GM23248 (cell line): ENCODE measurements around the gene SLC34A1. TPM values are rescaled to one million over a fixed set of nuclear protein-coding genes. Genes with fewer than 3 reads are reported as not detected.

Experiments
- DNase-seq: peaks from one replicate; pipeline ENCODE4 v3.0.0-alpha.2; 2015
- H2AFZ ChIP-seq: fragments of 200-600 bp; sonication (generic); 2 replicates; pipeline ENCODE4 v1.6.1; 2016; ENCODE audit warnings: antibody characterized with exemption
- H3F3A ChIP-seq: fragments of 200-600 bp; sonication (generic); 2 replicates; pipeline ENCODE4 v1.6.1; 2016; ENCODE audit warnings: mild to moderate bottlenecking, antibody characterized with exemption, mixed run types; ENCODE audit not compliant: insufficient read depth
- H3K27ac ChIP-seq: fragments of 200-600 bp; sonication (generic); 2 replicates; pipeline ENCODE4 v1.5.1; 2016; ENCODE audit warnings: mild to moderate bottlenecking
- H3K27me3 ChIP-seq: fragments of 200-600 bp; sonication (generic); replicated peaks from 2 replicates; pipeline ENCODE4 v1.6.1; 2016; ENCODE audit warnings: mild to moderate bottlenecking; ENCODE audit not compliant: insufficient read depth
- H3K36me3 ChIP-seq: fragments of 200-600 bp; sonication (generic); 2 replicates; pipeline ENCODE4 v1.6.1; 2016; ENCODE audit warnings: low read depth, mild to moderate bottlenecking
- H3K4me1 ChIP-seq: fragments of 200-600 bp; sonication (generic); 2 replicates; pipeline ENCODE4 v1.6.1; 2016; ENCODE audit warnings: mild to moderate bottlenecking; ENCODE audit not compliant: insufficient read depth
- H3K4me2 ChIP-seq: fragments of 200-600 bp; sonication (generic); one replicate; pipeline ENCODE4 v1.6.1; 2016; ENCODE audit warnings: mild to moderate bottlenecking; ENCODE audit not compliant: unreplicated experiment
- H3K4me3 ChIP-seq: fragments of 200-600 bp; sonication (generic); 2 replicates; pipeline ENCODE4 v1.5.1; 2016; ENCODE audit warnings: mild to moderate bottlenecking
- H3K79me2 ChIP-seq: fragments of 200-600 bp; sonication (generic); 2 replicates; pipeline ENCODE4 v1.6.1; 2016; ENCODE audit warnings: mild to moderate bottlenecking; ENCODE audit not compliant: insufficient read depth
- H3K9ac ChIP-seq: fragments of 200-600 bp; sonication (generic); 2 replicates; pipeline ENCODE4 v1.6.1; 2016; ENCODE audit warnings: mild to moderate bottlenecking
- H3K9me2 ChIP-seq: fragments of 200-600 bp; sonication (generic); 2 replicates; pipeline ENCODE4 v1.6.1; 2016; ENCODE audit warnings: mixed run types, mild to moderate bottlenecking, moderate library complexity; ENCODE audit not compliant: insufficient read depth
- H3K9me3 ChIP-seq: fragments of 200-600 bp; sonication (generic); one replicate; pipeline ENCODE4 v1.6.1; 2017; ENCODE audit warnings: low read depth
- H4K20me1 ChIP-seq: fragments of 200-600 bp; sonication (generic); 2 replicates; pipeline ENCODE4 v1.6.0; 2016; ENCODE audit not compliant: insufficient read depth
- EZH2 ChIP-seq: fragments of 200-600 bp; sonication (generic); IDR thresholded peaks from 2 replicates; pipeline ENCODE4 v1.6.1; 2018; ENCODE audit warnings: antibody characterized with exemption, mild to moderate bottlenecking; ENCODE audit not compliant: insufficient read depth, poor library complexity, severe bottlenecking
- EZH2phosphoT487 ChIP-seq: fragments of 200-600 bp; sonication (generic); IDR thresholded peaks from 2 replicates; pipeline ENCODE4 v1.6.1; 2018; ENCODE audit warnings: antibody characterized with exemption, moderate library complexity, mild to moderate bottlenecking, low read depth; ENCODE audit not compliant: insufficient read depth
- WGBS, 2 experiments: methylation state at CpG; one replicate each; pipeline ENCODE4 v1.1.6; 2015 to 2017; ENCODE audit warnings: low lambda C conversion rate in 2 of 2, low coverage in 1 of 2; ENCODE audit errors: missing lambda C conversion rate in 2 of 2; 5-methylcytosine and 5-hydroxymethylcytosine counted together
- in situ Hi-C: fragments of 300-500 bp; cut with MboI; formaldehyde crosslinking; loops from 2 replicates; pipeline ENCODE4 v1.15.0; 2020
- polyA plus RNA-seq: library from polyadenylated mRNA; unstranded; fragments of >200 nt; fragmentation: Nextera tagmentation; extraction: Ambion mirVana; gene quantifications from 2 replicates; pipeline ENCODE4 v1.2.1, GENCODE V29; 2016
- total RNA-seq: library from RNA; depleted of rRNA; stranded (reverse); fragments of >200 nt; shearing (Covaris generic); gene quantifications from 2 replicates; pipeline ENCODE4 v1.2.3, GENCODE V29; 2014

Gene SLC34A1
- total and polyA plus RNA-seq, 2 experiments from 2014 or later = not detected

DNA sequence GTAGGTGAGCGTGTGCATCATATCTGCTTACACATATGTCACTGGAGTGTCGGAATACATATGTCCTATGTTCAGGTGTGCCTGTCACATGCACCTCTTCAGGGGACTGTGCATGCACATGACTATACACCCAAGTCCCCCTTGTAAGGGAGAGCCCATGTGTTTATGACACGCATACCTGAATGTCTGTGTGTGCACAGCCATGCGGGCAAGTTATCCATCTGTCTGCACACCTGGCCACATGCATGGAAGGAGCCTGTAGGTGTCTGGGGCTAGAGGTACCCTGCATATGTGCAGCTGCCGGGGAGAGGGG lies 27.1 kb upstream of the SLC34A1 start:
- DNase-seq = no peak
- in situ Hi-C loops = no loop called here
- H3K4me3 ChIP-seq = no peak overlapping the region
- H3K9me2 ChIP-seq = no peaks in the 10 kb centered on the region
- no peaks in the 10 kb centered on the region for H3K4me1 ChIP-seq
- H3K9ac ChIP-seq = no peak overlapping the region
- no peaks in the 10 kb centered on the region for H4K20me1 ChIP-seq
- no peaks in the 10 kb centered on the region for H3K9me3 ChIP-seq
- H3K36me3 ChIP-seq = no peaks in the 10 kb centered on the region
- no peaks in the 10 kb centered on the region for H3K27me3 ChIP-seq
- TF ChIP-seq EZH2phosphoT487 (no peak), EZH2 (no peak)
- no peak overlapping the region for H3K4me2 ChIP-seq
- no peaks in the 10 kb centered on the region for H3F3A ChIP-seq
- no peak overlapping the region for H3K27ac ChIP-seq
- no peaks in the 10 kb centered on the region for H3K79me2 ChIP-seq
- 61 to 68% methylated on average over 5 of the region's 5 CpGs for WGBS, 2 experiments
- H2AFZ ChIP-seq = no peak overlapping the region

DNA sequence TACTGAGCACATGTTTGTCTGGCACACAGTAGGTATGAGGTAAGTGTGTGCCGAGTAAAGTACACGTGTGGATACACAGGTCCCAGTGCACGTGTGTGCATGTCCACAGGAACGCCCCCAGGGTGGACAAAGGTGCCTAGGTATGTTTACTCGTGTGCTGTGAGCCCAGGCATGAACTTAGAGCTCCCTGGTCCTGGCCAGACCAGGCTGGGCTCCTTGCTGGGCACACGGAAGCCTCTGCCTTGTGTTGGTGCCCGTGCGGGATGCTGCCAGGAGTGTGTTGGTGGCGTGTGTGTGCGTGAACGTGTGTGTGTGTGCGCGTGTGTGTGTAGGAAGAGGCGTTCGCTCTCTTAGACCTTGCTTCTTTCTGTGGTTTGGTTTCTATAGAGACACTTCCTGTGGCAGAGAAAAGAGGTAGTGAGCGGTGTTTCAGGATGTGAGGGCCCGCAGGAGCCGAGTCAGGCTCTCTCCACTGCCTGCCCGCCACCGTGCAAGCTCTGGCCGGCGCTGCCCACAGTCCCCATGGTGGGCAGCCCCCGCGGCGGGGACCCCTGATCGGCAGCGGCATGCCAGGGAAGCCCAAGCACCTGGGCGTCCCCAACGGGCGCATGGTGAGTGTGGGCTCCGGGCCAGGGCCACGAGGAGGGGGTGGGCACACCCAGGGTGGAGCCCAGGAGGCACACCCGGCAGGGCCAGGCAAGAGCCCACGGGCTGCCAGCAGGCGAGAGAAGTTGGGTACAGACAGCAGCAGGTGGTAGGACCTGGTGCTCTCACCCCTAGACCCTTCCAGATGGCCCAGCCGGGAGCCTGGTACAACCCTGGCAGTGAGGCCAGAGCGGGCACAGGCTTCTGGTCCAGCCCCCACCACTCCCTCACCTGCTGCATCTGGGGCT lies 26.5 kb upstream of the SLC34A1 start, which contains the start of gene RGS14:
Gene RGS14 (plus strand): TSS at position 466 of the 893 bp plus-strand sequence. CDS start 101 bp downstream, at position 567.
- no peaks in the 10 kb centered on the region for H3K9me2 ChIP-seq
- no peak within 1 kb of the TSS for H3K4me3 ChIP-seq
- H3K4me2 ChIP-seq = no peak within 1 kb of the TSS

DNA sequence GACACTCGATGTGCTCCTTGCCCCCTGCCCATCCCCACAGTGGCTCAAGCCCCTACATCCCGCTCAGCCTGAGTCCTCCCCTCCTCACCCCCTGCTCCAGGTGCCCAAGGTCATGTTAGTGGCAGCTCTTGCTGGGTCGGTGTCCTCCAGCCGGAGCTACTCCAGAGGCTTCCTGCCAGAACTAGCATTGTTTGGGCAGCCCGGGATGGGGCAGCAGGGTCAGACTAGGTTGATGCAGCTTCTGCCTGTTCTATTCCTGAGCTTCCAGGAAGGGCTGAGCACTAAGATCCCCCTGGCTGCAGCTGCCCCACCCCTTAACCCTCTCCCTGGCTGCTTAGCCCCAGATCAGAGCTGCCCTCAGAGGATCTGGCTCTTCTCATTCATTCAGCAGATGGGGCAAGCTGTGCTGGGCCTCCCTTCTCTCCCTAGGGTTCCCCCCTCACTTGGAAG lies 25.8 kb upstream of the SLC34A1 start:
- Histone ChIP-seq H4K20me1 (no peaks in the 10 kb centered on the region), H3K36me3 (no peaks in the 10 kb centered on the region), H3K79me2 (no peaks in the 10 kb centered on the region), H2AFZ (no peak overlapping the region), H3K4me2 (no peak overlapping the region), H3K9me2 (no peaks in the 10 kb centered on the region), H3K9me3 (no peaks in the 10 kb centered on the region), H3F3A (no peaks in the 10 kb centered on the region), H3K9ac (no peak overlapping the region), H3K4me3 (no peak overlapping the region), H3K27ac (no peak overlapping the region), H3K4me1 (peaks cover 2% of the 10 kb centered on the region; the same call in 1 of the 2 replicates), H3K27me3 (no peaks in the 10 kb centered on the region)
- no peak for DNase-seq
- TF ChIP-seq EZH2 = no peak
- no peak for TF ChIP-seq EZH2phosphoT487
- in situ Hi-C loops = no loop called here
- 58 to 60% methylated on average over 5 of the region's 5 CpGs for WGBS, 2 experiments

More for the DNA sequence above, 26.5 kb upstream of the SLC34A1 start, which contains the start of gene RGS14:
- TF ChIP-seq EZH2phosphoT487 = no peak
- no peak for TF ChIP-seq EZH2
- 0 out of 2 replicates have a peak within 1 kb of the TSS, but pooled peaks have one; percentile 33 for H2AFZ ChIP-seq
- H3K4me1 ChIP-seq = no peaks in the 10 kb centered on the region
- H3F3A ChIP-seq = no peaks in the 10 kb centered on the region
- DNase-seq = peak; percentile 72
- no peak within 1 kb of the TSS for H3K27ac ChIP-seq
- in situ Hi-C loops = no loop called here
- H3K27me3 ChIP-seq = no peaks in the 10 kb centered on the region
- H3K9me3 ChIP-seq = no peaks in the 10 kb centered on the region
- WGBS, 2 experiments = 35 to 41% methylated on average over 35 to 37 of the region's 37 CpGs
- no peaks in the 10 kb centered on the region for H4K20me1 ChIP-seq
- H3K36me3 ChIP-seq = no peaks in the 10 kb centered on the region
- H3K9ac ChIP-seq = no peak within 1 kb of the TSS
- H3K79me2 ChIP-seq = no peaks in the 10 kb centered on the region

DNA sequence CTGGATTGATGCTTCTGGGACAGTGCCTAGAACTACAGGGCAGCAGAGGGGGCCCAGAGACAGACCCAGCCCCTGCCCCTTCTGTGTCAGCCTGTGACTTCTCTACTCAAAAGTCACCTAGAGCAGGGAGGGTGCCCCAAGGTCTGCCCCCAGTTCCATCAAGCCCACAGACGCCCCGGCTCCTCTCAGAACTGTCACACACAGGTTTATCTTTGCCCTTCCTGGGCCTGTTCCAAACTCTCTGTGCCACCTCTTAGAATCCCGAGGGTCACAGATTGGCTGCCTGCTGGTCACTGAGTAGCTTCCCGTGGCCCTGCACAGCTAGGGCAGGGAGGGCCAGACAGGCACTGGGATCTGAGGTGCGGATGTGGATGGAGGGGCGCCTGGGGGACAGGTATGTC lies 24.8 kb upstream of the SLC34A1 start:
- no peak overlapping the region for H3K9ac ChIP-seq
- no peaks in the 10 kb centered on the region for H3K27me3 ChIP-seq
- no peak overlapping the region for H3K27ac ChIP-seq
- no peak overlapping the region for H3K4me3 ChIP-seq
- DNase-seq = no peak
- no peaks in the 10 kb centered on the region for H4K20me1 ChIP-seq
- no peaks in the 10 kb centered on the region for H3F3A ChIP-seq
- H3K9me3 ChIP-seq = no peaks in the 10 kb centered on the region
- H2AFZ ChIP-seq = no peak overlapping the region
- H3K4me2 ChIP-seq = no peak overlapping the region
- TF ChIP-seq EZH2 (no peak), EZH2phosphoT487 (no peak)
- H3K9me2 ChIP-seq = no peaks in the 10 kb centered on the region
- WGBS, 2 experiments = 51 to 68% methylated on average over 6 of the region's 6 CpGs
- peaks cover 9% of the 10 kb centered on the region; the same call in 1 of the 2 replicates for H3K4me1 ChIP-seq
- in situ Hi-C loops = no loop called here
- no peaks in the 10 kb centered on the region for H3K36me3 ChIP-seq
- H3K79me2 ChIP-seq = no peaks in the 10 kb centered on the region
